ENCODE results near the gene PTPRM. TPM values are rescaled to one million over a fixed set of nuclear protein-coding genes. Genes with fewer than 3 reads are reported as not detected.

Gene PTPRM
- polyA plus RNA-seq, 1 donor = 85.4 TPM

- DNase-seq (ENCODE audit: low read depth) = no peak
These were observed 32.9 kb downstream of the PTPRM start for GRCh38 chr18:7600036-7600435.

GRCh38 chr18:7600528-7601245 lies 33.6 kb downstream of the PTPRM start:
- DNase-seq (ENCODE audit: low read depth) = no peak

- no peak for DNase-seq (ENCODE audit: low read depth)
These were observed 34.1 kb downstream of the PTPRM start for GRCh38 chr18:7601246-7601615.

- no peak for DNase-seq (ENCODE audit: low read depth)
These were observed 34.8 kb downstream of the PTPRM start for GRCh38 chr18:7601936-7602335.

- no peak for DNase-seq (ENCODE audit: low read depth)
These were observed 36.3 kb downstream of the PTPRM start for GRCh38 chr18:7603259-7604000.

GRCh38 chr18:7604361-7604760 lies 37.2 kb downstream of the PTPRM start:
- DNase-seq (ENCODE audit: low read depth) = no peak

GRCh38 chr18:7605705-7606104 lies 38.6 kb downstream of the PTPRM start:
- DNase-seq (ENCODE audit: low read depth) = no peak

- no peak for DNase-seq (ENCODE audit: low read depth)
These were observed 40.5 kb downstream of the PTPRM start for GRCh38 chr18:7607540-7608173.

GRCh38 chr18:7608174-7608550 lies 41.0 kb downstream of the PTPRM start:
- no peak for DNase-seq (ENCODE audit: low read depth)

- peak; percentile 63 for DNase-seq (ENCODE audit: low read depth)
These were observed 41.7 kb downstream of the PTPRM start for GRCh38 chr18:7608781-7609201.

- no peak for DNase-seq (ENCODE audit: low read depth)
These were observed 42.5 kb downstream of the PTPRM start for GRCh38 chr18:7609617-7610016.

- no peak for DNase-seq (ENCODE audit: low read depth)
These were observed 46.9 kb downstream of the PTPRM start for GRCh38 chr18:7614042-7614441.

- no peak for DNase-seq (ENCODE audit: low read depth)
These were observed 48.7 kb downstream of the PTPRM start for GRCh38 chr18:7615840-7616239.

- no peak for DNase-seq (ENCODE audit: low read depth)
These were observed 49.5 kb downstream of the PTPRM start for GRCh38 chr18:7616661-7617060.

- DNase-seq (ENCODE audit: low read depth) = peak; percentile 47
These were observed 50.8 kb downstream of the PTPRM start for GRCh38 chr18:7617738-7618422.

GRCh38 chr18:7618891-7619442 lies 51.9 kb downstream of the PTPRM start:
- DNase-seq (ENCODE audit: low read depth) = no peak

- DNase-seq (ENCODE audit: low read depth) = no peak
These were observed 52.6 kb downstream of the PTPRM start for GRCh38 chr18:7619676-7620075.

- no peak for DNase-seq (ENCODE audit: low read depth)
These were observed 55.6 kb downstream of the PTPRM start for GRCh38 chr18:7622721-7623120.

- DNase-seq (ENCODE audit: low read depth) = no peak
These were observed 56.6 kb downstream of the PTPRM start for GRCh38 chr18:7623681-7624080.

GRCh38 chr18:7624697-7625096 lies 57.6 kb downstream of the PTPRM start:
- no peak for DNase-seq (ENCODE audit: low read depth)

- DNase-seq (ENCODE audit: low read depth) = no peak
These were observed 59.2 kb downstream of the PTPRM start for GRCh38 chr18:7626175-7626921.

Measured in forelimb muscle (tissue), 1 donor.